ENCODE data around the gene HSD17B10. TPM values are rescaled to one million over a fixed set of nuclear protein-coding genes. Genes with fewer than 3 reads are reported as not detected.
A peak's percentile ranks its signal among the peaks of the same experiment; 100 is the strongest.
"Not testable (repeated sequence)": the region's sequence is repeated elsewhere in the genome, so short reads cannot be mapped to it uniquely, and the experiment has no call there.

HSD17B10 gene
- total RNA-seq: 55.6 TPM

- peak; percentile 98 for ATAC-seq
- peak; percentile 93 for DNase-seq (ENCODE audit: low spot score)
- intact Hi-C loops (cut with DNase I): no loop called here
Observed at GRCh38 chrX:53433651-53434639, at the start of gene HSD17B10. Gene HSD17B10 (minus strand): TSS chrX:53434370. CDS start chrX:53434345, 25 bp downstream.

GRCh38 chrX:53483416-53483815 is 49.2 kb upstream of the HSD17B10 start:
- DNase-seq (ENCODE audit: low spot score) (no peak), ATAC-seq (no peak)
- intact Hi-C loops (cut with DNase I): no loop called here

- ATAC-seq (no peak), DNase-seq (ENCODE audit: low spot score) (peak; percentile 56)
- intact Hi-C loops (cut with DNase I): no loop called here
Observed at GRCh38 chrX:53481816-53482465, 47.8 kb upstream of the HSD17B10 start.

GRCh38 chrX:53481093-53481492 is 46.9 kb upstream of the HSD17B10 start:
- ATAC-seq: no peak
- no peak for DNase-seq (ENCODE audit: low spot score)
- intact Hi-C loops (cut with DNase I): no loop called here

- intact Hi-C loops (cut with DNase I): no loop called here
- DNase-seq (ENCODE audit: low spot score) (no peak), ATAC-seq (no peak)
Observed at GRCh38 chrX:53479301-53479700, 45.1 kb upstream of the HSD17B10 start.

GRCh38 chrX:53476371-53476770 is 42.2 kb upstream of the HSD17B10 start:
- DNase-seq (ENCODE audit: low spot score) (no peak), ATAC-seq (no peak)
- intact Hi-C loops (cut with DNase I): no loop called here

GRCh38 chrX:53474707-53475106 is 40.5 kb upstream of the HSD17B10 start:
- ATAC-seq (no peak), DNase-seq (ENCODE audit: low spot score) (no peak)
- intact Hi-C loops (cut with DNase I): no loop called here

- ATAC-seq: no peak
- intact Hi-C loops (cut with DNase I): no loop called here
- no peak for DNase-seq (ENCODE audit: low spot score)
Observed at GRCh38 chrX:53471346-53471745, 37.2 kb upstream of the HSD17B10 start.

- intact Hi-C loops (cut with DNase I): not testable (repeated sequence)
Observed at GRCh38 chrX:53468659-53469058, 34.5 kb upstream of the HSD17B10 start.

GRCh38 chrX:53458082-53458481 is 23.9 kb upstream of the HSD17B10 start:
- intact Hi-C loops (cut with DNase I): no loop called here
- ATAC-seq: no peak
- no peak for DNase-seq (ENCODE audit: low spot score)

More at GRCh38 chrX:53468659-53469058, 34.5 kb upstream of the HSD17B10 start:
- not testable (repeated sequence) for ATAC-seq; DNase-seq (ENCODE audit: low spot score)

GRCh38 chrX:53456254-53456653 is 22.1 kb upstream of the HSD17B10 start:
- ATAC-seq: no peak
- no peak for DNase-seq (ENCODE audit: low spot score)
- intact Hi-C loops (cut with DNase I): no loop called here

GRCh38 chrX:53452812-53453211 is 18.6 kb upstream of the HSD17B10 start:
- no peak for ATAC-seq
- no peak for DNase-seq (ENCODE audit: low spot score)
- intact Hi-C loops (cut with DNase I): no loop called here

GRCh38 chrX:53449632-53450031 is 15.5 kb upstream of the HSD17B10 start:
- intact Hi-C loops (cut with DNase I): no loop called here
- DNase-seq (ENCODE audit: low spot score) (no peak), ATAC-seq (no peak)

- no peak for ATAC-seq
- intact Hi-C loops (cut with DNase I): no loop called here
Observed at GRCh38 chrX:53447441-53447840, 13.3 kb upstream of the HSD17B10 start.

GRCh38 chrX:53445977-53446376 is 11.8 kb upstream of the HSD17B10 start:
- DNase-seq (ENCODE audit: low spot score) (no peak), ATAC-seq (no peak)
- intact Hi-C loops (cut with DNase I): no loop called here

More at GRCh38 chrX:53447441-53447840, 13.3 kb upstream of the HSD17B10 start:
- no peak for DNase-seq (ENCODE audit: low spot score)

GRCh38 chrX:53442322-53442631 is 8.1 kb upstream of the HSD17B10 start:
- ATAC-seq: no peak
- intact Hi-C loops (cut with DNase I): no loop called here
- DNase-seq (ENCODE audit: low spot score): no peak

- intact Hi-C loops (cut with DNase I): no loop called here
- ATAC-seq (peak; percentile 84), DNase-seq (ENCODE audit: low spot score) (peak; percentile 78)
Observed at GRCh38 chrX:53441531-53442321, 7.6 kb upstream of the HSD17B10 start.

GRCh38 chrX:53440621-53441517 is 6.7 kb upstream of the HSD17B10 start:
- intact Hi-C loops (cut with DNase I): no loop called here
- peak; percentile 86 for ATAC-seq
- DNase-seq (ENCODE audit: low spot score): peak; percentile 80

Data from sciatic nerve (tissue), 2 donors.